Mammary epithelial cell (primary cell): ENCODE data around the gene CYB561D1.

Experiments used
- CTCF ChIP-seq, 2 donors: IDR thresholded peaks in 1 of 2; conservative IDR thresholded peaks in 1 of 2; 2 replicates each; pipeline ENCODE4 v1.5.1; 2011 to 2012; ENCODE audit warnings: inconsistent platforms in 2 of 2, low read length in 2 of 2, mild to moderate bottlenecking in 2 of 2, control low read depth in 1 of 2, low read depth in 1 of 2; ENCODE audit not compliant: insufficient read depth in 1 of 2; ENCODE audit errors: extremely low read depth in 1 of 2
- EZH2 ChIP-seq: IDR thresholded peaks from 2 replicates; pipeline ENCODE4 v1.6.1; 2012; ENCODE audit warnings: low read length, inconsistent platforms, borderline replicate concordance

- TF ChIP-seq CTCF (conservative IDR thresholded peaks at IDR 0.05 in 1 of 2, IDR thresholded peaks at IDR 0.05 in 1 of 2; ENCODE audit: extremely low read depth in 1 of 2, insufficient read depth in 1 of 2, low read depth in 1 of 2, low read length in 2 of 2) (no peak), EZH2 (no peak)
Observed at GRCh38 chr1:109447524-109447923, 46.4 kb upstream of the CYB561D1 start.
